Measurements from ENCODE around the gene ARID5B. TPM values are rescaled to one million over a fixed set of nuclear protein-coding genes. Genes with fewer than 3 reads are reported as not detected.
"Not testable (repeated sequence)": the region's sequence is repeated elsewhere in the genome, so short reads cannot be mapped to it uniquely, and the experiment has no call there.

Gene ARID5B
- total and polyA plus RNA-seq, 2 donors (not counting 1 experiment from before 2014, with no cell fraction given), result 118 to 145 TPM

- H2AFZ ChIP-seq (ENCODE audit: low read length), result no peak overlapping the region
- no peaks in the 10 kb centered on the region for H3K79me2 ChIP-seq (ENCODE audit: control insufficient read depth, insufficient read depth, low read length)
- DNase-seq (ENCODE audit: low read depth in 2 of 2), result no peak
- no peak overlapping the region for H3K4me3 ChIP-seq (replicated peaks in 1 of 4; ENCODE audit: control extremely low read depth in 1 of 4, insufficient read depth in 1 of 4, low read depth in 3 of 4, low read length in 4 of 4)
- H3K27ac ChIP-seq (ENCODE audit: insufficient read depth, low read length), result no peak overlapping the region
- no peaks in the 10 kb centered on the region for H4K20me1 ChIP-seq (ENCODE audit: control insufficient read depth, extremely low read depth, insufficient read depth, low read length)
- no peak overlapping the region for H3K4me2 ChIP-seq (ENCODE audit: extremely low read depth, insufficient read depth, low read length)
- no peaks in the 10 kb centered on the region for H3K27me3 ChIP-seq (ENCODE audit: control insufficient read depth, insufficient read depth, low read length)
- TF ChIP-seq CTCF (conservative IDR thresholded peaks at IDR 0.05 in 1 of 2, IDR thresholded peaks at IDR 0.05 in 1 of 2; ENCODE audit: low read depth in 1 of 2, low read length in 2 of 2) (no peak), EZH2 (IDR thresholded peaks at IDR 0.05; ENCODE audit: low read length, missing control alignments) (no peak)
- no peaks in the 10 kb centered on the region for H3K36me3 ChIP-seq (ENCODE audit: control insufficient read depth, insufficient read depth, low read length)
- no peaks in the 10 kb centered on the region for H3K9me3 ChIP-seq (ENCODE audit: control insufficient read depth, insufficient read depth, low read depth, low read length)
- H3K4me1 ChIP-seq (ENCODE audit: control insufficient read depth, extremely low read depth, insufficient read depth, low read length), result no peaks in the 10 kb centered on the region
- H3K9ac ChIP-seq (ENCODE audit: insufficient read depth, low read length), result no peak overlapping the region
Measured at GRCh38 chr10:61863981-61864380, 37.5 kb upstream of the ARID5B start.

GRCh38 chr10:61866700-61867368, 34.7 kb upstream of the ARID5B start:
- Histone ChIP-seq H4K20me1 (ENCODE audit: control insufficient read depth, extremely low read depth, insufficient read depth, low read length) (no peaks in the 10 kb centered on the region), H3K9me3 (ENCODE audit: control insufficient read depth, insufficient read depth, low read depth, low read length) (no peaks in the 10 kb centered on the region), H3K4me1 (ENCODE audit: control insufficient read depth, extremely low read depth, insufficient read depth, low read length) (peaks cover 8% of the 10 kb centered on the region), H3K27ac (ENCODE audit: insufficient read depth, low read length) (no peak overlapping the region), H3K27me3 (ENCODE audit: control insufficient read depth, insufficient read depth, low read length) (no peaks in the 10 kb centered on the region), H3K79me2 (ENCODE audit: control insufficient read depth, insufficient read depth, low read length) (no peaks in the 10 kb centered on the region), H3K4me3 (replicated peaks in 1 of 4; ENCODE audit: control extremely low read depth in 1 of 4, insufficient read depth in 1 of 4, low read depth in 3 of 4, low read length in 4 of 4) (no peak overlapping the region), H3K9ac (ENCODE audit: insufficient read depth, low read length) (no peak overlapping the region), H3K4me2 (ENCODE audit: extremely low read depth, insufficient read depth, low read length) (no peak overlapping the region), H3K36me3 (ENCODE audit: control insufficient read depth, insufficient read depth, low read length) (no peaks in the 10 kb centered on the region), H2AFZ (ENCODE audit: low read length) (no peak overlapping the region)
- TF ChIP-seq CTCF (conservative IDR thresholded peaks at IDR 0.05 in 1 of 2, IDR thresholded peaks at IDR 0.05 in 1 of 2; ENCODE audit: low read depth in 1 of 2, low read length in 2 of 2) (no peak), EZH2 (IDR thresholded peaks at IDR 0.05; ENCODE audit: low read length, missing control alignments) (no peak)
- no peak for DNase-seq (ENCODE audit: low read depth in 2 of 2)

- not testable (repeated sequence) for H3K4me3 ChIP-seq (replicated peaks in 1 of 4; ENCODE audit: control extremely low read depth in 1 of 4, insufficient read depth in 1 of 4, low read depth in 3 of 4, low read length in 4 of 4); H3K79me2 ChIP-seq (ENCODE audit: control insufficient read depth, insufficient read depth, low read length); H3K4me1 ChIP-seq (ENCODE audit: control insufficient read depth, extremely low read depth, insufficient read depth, low read length); H3K4me2 ChIP-seq (ENCODE audit: extremely low read depth, insufficient read depth, low read length); H4K20me1 ChIP-seq (ENCODE audit: control insufficient read depth, extremely low read depth, insufficient read depth, low read length); H2AFZ ChIP-seq (ENCODE audit: low read length); H3K9me3 ChIP-seq (ENCODE audit: control insufficient read depth, insufficient read depth, low read depth, low read length); H3K27me3 ChIP-seq (ENCODE audit: control insufficient read depth, insufficient read depth, low read length); H3K27ac ChIP-seq (ENCODE audit: insufficient read depth, low read length); H3K9ac ChIP-seq (ENCODE audit: insufficient read depth, low read length); H3K36me3 ChIP-seq (ENCODE audit: control insufficient read depth, insufficient read depth, low read length); DNase-seq (ENCODE audit: low read depth in 2 of 2)
Measured at GRCh38 chr10:61867374-61867773, 34.1 kb upstream of the ARID5B start.

GRCh38 chr10:61867817-61868216, 33.7 kb upstream of the ARID5B start:
- not testable (repeated sequence) for H3K4me2 ChIP-seq (ENCODE audit: extremely low read depth, insufficient read depth, low read length); DNase-seq (ENCODE audit: low read depth in 2 of 2); H4K20me1 ChIP-seq (ENCODE audit: control insufficient read depth, extremely low read depth, insufficient read depth, low read length); H3K9ac ChIP-seq (ENCODE audit: insufficient read depth, low read length); H3K4me3 ChIP-seq (replicated peaks in 1 of 4; ENCODE audit: control extremely low read depth in 1 of 4, insufficient read depth in 1 of 4, low read depth in 3 of 4, low read length in 4 of 4); H3K4me1 ChIP-seq (ENCODE audit: control insufficient read depth, extremely low read depth, insufficient read depth, low read length); H3K36me3 ChIP-seq (ENCODE audit: control insufficient read depth, insufficient read depth, low read length); H3K27ac ChIP-seq (ENCODE audit: insufficient read depth, low read length); H2AFZ ChIP-seq (ENCODE audit: low read length); H3K9me3 ChIP-seq (ENCODE audit: control insufficient read depth, insufficient read depth, low read depth, low read length); H3K79me2 ChIP-seq (ENCODE audit: control insufficient read depth, insufficient read depth, low read length); H3K27me3 ChIP-seq (ENCODE audit: control insufficient read depth, insufficient read depth, low read length)

All from fibroblast of lung (primary cell).